ENCODE data around the gene NSD1.

Gene NSD1, protein sequence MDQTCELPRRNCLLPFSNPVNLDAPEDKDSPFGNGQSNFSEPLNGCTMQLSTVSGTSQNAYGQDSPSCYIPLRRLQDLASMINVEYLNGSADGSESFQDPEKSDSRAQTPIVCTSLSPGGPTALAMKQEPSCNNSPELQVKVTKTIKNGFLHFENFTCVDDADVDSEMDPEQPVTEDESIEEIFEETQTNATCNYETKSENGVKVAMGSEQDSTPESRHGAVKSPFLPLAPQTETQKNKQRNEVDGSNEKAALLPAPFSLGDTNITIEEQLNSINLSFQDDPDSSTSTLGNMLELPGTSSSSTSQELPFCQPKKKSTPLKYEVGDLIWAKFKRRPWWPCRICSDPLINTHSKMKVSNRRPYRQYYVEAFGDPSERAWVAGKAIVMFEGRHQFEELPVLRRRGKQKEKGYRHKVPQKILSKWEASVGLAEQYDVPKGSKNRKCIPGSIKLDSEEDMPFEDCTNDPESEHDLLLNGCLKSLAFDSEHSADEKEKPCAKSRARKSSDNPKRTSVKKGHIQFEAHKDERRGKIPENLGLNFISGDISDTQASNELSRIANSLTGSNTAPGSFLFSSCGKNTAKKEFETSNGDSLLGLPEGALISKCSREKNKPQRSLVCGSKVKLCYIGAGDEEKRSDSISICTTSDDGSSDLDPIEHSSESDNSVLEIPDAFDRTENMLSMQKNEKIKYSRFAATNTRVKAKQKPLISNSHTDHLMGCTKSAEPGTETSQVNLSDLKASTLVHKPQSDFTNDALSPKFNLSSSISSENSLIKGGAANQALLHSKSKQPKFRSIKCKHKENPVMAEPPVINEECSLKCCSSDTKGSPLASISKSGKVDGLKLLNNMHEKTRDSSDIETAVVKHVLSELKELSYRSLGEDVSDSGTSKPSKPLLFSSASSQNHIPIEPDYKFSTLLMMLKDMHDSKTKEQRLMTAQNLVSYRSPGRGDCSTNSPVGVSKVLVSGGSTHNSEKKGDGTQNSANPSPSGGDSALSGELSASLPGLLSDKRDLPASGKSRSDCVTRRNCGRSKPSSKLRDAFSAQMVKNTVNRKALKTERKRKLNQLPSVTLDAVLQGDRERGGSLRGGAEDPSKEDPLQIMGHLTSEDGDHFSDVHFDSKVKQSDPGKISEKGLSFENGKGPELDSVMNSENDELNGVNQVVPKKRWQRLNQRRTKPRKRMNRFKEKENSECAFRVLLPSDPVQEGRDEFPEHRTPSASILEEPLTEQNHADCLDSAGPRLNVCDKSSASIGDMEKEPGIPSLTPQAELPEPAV (N-terminal part only)

DNA sequence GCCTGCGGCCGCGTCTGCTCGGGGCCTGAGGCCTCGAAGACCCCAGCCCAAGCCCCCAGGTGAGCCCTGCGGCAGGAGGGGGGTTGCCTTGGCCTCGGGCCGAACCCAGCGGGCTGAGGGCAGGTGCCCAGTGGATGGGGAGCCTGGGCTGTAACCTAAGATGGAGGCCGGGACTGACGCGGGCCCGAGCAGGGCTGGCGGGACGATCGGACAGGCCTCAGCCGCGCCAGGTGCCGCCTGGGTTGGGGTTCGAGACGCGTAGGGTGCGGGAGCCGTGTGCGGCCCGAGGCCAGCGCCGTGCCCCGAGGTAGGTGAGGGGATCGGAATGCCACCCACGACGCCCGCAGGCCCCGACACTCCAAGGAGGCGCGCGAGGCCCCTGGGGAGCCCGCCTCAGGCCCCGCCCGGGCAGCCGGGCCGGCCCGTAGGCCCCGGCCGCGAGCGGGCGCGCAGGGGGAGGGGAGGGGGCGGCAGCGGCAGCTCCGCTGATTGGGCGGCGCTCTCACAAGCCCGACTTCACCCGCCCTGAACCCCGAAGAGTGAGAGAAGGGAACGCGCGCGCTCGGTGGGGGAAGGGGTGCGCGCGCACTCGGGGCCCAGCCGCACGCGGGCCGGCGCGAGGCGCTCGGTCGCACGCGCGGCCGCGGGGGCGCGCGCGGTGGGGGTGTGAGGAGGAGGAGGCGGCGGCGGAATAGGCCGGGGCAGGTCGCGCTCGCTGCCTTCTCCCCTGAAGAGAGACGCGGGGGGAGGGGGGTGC, at the start of gene NSD1:
NSD1 (plus strand) TSS at position 678 of the 757 bp plus-strand sequence. CDS start 1,331 bp downstream, outside the sequence.
- peak; percentile 65 for DNase-seq

DNA sequence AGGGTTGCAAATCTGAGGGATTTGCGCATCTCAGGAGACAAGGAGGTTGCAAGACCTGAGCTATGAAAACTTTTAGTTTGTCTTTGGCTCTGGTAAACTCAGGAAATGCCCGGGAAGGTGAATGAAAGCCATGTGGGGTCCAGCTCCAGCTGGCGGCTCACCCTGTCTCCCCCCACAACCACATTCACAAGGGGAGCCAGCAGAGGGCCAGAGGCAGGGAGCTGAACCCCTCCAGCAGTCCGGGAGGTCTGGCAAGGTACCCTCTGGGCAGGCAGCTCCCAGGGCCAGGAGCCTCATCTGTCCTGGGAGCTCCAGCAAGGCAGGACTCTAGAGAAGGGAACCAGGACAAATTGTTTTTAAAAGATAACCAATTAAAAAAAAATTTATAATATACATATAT, 49.4 kb upstream of the NSD1 start:
- DNase-seq: no peak

DNA sequence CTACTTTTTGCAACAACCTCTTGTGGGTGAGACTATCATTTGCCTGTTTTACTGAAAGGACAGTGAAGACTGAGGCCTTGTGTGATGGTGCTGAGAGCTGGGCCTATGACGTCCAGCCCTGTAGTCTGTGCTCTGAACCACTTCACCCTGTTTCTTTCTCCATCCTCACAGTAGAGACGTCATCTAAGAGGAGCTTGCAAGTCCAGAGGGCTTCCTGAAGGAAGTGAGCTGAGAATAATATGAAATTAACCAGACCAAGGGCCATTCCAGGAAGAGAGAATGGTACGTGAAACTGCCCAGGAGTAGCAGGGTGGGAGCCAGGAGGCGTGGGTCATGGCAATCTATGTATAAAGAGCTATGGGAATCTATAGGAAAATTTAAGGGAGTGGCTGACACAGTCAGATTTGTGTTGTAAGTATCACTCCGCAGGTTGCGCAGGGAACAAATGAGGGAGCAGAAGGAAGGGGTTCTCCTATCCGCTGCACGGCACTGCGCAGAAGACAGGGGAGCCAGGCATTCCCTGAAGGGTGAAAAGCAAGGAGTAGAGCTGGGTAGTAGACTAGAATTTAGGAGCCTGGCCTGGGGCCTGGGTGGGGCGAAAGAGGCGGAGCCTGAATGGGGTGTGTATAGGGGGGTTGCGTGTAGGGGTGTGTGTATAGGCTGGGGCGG, 47.5 kb upstream of the NSD1 start:
- no peak for DNase-seq

DNA sequence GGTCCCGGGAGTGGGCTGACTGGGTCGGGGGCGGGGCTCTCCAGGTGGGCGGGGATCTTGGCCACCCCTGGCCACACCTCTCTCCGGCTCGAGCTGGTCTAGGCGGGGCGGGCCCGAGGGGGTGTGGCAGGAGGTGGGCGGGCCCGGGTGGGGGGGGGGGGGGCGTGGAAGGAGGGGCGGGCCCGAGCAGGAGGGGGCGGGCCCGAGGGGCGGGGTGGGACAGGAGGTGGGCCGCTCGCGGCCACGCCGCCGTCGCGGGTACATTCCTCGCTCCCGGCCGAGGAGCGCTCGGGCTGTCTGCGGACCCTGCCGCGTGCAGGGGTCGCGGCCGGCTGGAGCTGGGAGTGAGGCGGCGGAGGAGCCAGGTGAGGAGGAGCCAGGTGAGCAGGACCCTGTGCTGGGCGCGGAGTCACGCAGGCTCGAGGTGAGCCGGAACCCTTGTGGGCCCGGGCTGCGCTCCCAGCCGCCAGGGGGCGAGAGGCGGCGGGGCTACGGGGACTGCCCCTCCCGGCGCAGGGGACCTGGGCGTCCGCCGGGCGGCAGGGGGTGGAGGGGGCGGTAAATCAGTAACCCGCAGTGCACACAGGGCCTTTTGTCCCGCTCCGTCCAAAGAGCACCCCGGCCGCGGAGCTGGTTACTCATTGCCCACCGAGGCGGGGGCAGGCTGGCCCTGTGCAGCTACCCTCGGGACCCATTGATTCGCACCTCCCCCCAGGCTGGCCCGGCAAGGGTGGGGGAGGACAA, 46.7 kb upstream of the NSD1 start, which contains the start of gene FGFR4:
FGFR4 (plus strand) TSS at position 262 of the 744 bp plus-strand sequence. CDS start 2,688 bp downstream, outside the sequence.
- peak; percentile 91 for DNase-seq

DNA sequence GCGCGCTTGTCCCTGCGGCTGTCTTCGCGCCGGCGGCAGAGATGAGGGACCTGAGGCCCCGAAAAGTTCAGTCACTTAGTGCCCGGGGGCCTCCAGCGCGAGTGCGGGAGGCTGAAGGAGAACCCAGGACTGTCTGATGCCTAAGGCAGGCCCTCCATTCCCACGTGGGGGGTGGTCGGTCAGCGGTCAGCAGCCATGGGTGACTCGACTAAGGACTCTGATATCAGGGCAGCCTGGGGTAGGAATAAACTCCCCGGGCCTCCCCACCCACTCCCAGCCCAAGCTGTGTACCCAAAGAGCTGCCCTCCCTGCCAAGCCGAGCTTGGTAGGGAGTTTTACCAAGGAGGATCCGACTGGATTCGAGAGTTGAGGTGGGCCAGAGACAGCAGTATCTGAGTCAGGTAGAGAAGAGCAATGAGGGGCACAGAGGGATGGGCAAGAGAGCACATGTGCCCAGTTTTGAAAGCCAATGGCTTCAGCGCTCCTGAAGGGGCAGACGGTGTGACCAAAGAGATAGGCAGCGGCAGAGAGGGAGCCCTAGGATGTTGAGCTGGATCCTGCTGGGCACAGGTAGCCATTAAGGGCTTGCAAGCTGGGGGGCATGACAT, 46.1 kb upstream of the NSD1 start:
- no peak for DNase-seq

DNA sequence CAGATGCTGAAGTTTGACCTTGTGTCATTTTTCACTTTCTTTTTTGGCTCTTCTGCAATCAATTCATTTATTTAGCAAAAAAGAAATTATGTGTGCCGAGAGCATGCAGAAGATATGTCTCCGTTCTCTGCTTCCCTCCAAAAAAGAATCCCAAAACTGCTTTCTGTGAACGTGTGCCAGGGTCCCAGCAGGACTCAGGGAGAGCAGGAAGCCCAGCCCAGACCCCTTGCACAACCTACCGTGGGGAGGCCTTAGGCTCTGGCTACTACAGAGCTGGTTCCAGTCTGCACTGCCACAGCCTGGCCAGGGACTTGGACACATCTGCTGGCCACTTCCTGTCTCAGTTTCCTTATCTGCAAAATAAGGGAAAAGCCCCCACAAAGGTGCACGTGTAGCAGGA, 44.4 kb upstream of the NSD1 start:
- no peak for DNase-seq

DNA sequence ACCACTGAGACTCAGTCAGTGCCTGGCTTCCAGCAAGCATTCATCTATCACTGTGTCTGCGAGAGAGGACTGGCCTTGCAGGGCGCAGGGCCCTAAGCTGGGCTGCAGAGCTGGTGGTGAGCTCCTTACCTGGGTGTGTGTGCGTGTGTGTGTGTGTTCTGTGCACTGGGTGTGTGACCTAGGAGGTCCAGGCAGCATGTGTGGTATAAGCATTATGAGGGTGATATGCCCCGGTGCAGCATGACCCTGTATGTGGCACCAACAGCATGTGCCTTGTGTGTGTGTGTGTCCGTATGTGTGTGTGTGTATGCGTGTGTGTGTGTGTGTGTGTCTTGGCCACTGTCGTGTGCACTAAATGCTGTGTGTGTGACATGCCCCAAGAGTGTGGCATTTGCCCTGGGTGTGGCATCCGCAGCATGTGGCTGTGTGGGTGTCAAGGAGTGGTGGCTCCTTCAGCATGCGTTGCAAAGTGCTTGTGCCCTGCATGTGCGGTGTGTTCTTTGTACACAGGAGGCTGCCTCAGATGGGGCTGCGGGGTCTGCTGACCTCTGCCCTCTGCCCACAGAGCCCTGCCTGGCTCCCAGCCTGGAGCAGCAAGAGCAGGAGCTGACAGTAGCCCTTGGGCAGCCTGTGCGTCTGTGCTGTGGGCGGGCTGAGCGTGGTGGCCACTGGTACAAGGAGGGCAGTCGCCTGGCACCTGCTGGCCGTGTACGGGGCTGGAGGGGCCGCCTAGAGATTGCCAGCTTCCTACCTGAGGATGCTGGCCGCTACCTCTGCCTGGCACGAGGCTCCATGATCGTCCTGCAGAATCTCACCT, 43.5 kb upstream of the NSD1 start:
- no peak for DNase-seq

DNA sequence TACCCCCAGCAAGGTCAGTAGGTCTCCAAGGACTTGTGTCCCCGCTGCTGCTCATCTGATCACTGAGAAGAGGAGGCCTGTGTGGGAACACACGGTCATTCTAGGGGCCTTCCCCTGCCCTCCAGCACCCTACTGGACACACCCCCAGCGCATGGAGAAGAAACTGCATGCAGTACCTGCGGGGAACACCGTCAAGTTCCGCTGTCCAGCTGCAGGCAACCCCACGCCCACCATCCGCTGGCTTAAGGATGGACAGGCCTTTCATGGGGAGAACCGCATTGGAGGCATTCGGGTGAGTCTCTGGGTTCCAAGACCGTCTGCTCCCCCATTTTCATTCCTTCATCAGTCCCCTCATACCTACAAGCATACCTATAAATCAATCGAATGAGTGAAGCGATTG, 42.8 kb upstream of the NSD1 start:
- DNase-seq: no peak

DNA sequence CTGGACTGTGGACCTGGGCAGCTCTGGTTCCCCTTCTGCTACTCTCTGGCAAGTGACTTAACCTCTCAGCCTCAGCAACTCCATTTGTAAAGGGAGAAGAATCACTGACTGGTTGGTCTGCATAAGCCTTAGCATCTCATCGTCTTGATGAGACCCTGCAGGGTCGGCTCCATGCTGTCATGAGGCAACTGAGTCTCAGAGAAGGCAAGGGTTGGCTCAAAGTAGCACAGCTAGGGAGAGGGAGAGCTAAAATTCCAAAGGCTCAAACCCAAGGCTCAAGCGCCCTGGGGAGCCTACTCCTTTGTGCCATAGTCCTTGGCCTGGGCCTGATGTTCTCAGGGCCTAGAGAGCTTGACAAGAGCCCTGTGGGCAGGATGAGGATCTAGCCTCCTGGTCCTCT, 42.3 kb upstream of the NSD1 start:
- no peak for DNase-seq

DNA sequence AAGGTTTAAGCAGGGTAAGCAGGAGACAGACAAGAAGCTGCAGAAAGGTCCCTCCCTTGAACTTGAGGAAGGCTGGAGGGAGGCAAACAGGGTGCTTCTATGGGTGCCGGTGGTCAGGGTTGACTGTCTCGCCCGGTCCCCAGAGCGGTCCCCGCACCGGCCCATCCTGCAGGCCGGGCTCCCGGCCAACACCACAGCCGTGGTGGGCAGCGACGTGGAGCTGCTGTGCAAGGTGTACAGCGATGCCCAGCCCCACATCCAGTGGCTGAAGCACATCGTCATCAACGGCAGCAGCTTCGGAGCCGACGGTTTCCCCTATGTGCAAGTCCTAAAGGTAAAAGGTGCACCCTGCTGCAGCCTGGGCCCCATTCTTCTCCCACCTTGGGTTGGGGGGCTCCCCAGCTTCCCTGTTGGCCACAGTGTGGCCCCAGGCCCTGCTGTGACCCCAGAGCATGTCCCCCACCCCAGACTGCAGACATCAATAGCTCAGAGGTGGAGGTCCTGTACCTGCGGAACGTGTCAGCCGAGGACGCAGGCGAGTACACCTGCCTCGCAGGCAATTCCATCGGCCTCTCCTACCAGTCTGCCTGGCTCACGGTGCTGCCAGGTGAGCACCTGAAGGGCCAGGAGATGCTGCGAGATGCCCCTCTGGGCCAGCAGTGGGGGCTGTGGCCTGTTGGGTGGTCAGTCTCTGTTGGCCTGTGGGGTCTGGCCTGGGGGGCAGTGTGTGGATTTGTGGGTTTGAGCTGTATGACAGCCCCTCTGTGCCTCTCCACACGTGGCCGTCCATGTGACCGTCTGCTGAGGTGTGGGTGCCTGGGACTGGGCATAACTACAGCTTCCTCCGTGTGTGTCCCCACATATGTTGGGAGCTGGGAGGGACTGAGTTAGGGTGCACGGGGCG, 41.1 kb upstream of the NSD1 start:
- DNase-seq: no peak

DNA sequence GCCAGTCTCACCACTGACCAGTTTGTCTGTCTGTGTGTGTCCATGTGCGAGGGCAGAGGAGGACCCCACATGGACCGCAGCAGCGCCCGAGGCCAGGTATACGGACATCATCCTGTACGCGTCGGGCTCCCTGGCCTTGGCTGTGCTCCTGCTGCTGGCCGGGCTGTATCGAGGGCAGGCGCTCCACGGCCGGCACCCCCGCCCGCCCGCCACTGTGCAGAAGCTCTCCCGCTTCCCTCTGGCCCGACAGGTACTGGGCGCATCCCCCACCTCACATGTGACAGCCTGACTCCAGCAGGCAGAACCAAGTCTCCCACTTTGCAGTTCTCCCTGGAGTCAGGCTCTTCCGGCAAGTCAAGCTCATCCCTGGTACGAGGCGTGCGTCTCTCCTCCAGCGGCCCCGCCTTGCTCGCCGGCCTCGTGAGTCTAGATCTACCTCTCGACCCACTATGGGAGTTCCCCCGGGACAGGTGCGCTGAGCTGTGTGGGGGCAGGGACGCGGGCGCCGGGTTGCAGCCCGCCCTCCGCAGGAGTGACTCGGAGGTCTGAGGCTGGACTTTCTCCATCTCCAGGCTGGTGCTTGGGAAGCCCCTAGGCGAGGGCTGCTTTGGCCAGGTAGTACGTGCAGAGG, 40.4 kb upstream of the NSD1 start:
- DNase-seq: no peak

DNA sequence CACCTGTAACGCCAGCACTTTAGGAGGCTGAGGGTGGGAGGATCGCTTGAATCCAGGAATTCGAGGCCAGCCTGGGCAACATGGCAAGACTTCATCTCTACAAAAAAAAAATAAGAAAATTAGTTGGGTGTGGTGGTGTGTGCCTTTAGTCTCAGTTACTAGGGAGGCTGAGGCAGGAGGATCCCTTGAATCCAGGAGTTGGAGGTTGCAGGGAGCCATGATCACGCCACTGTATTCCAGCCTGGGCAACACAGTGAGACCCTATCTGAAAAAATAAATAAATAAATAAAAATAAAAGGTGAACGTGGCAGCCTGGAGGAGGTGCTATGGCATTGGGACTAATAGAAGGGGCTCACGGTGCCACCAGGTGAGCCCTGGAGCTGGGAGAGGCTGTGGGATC, 39.8 kb upstream of the NSD1 start:
- DNase-seq: no peak

DNA sequence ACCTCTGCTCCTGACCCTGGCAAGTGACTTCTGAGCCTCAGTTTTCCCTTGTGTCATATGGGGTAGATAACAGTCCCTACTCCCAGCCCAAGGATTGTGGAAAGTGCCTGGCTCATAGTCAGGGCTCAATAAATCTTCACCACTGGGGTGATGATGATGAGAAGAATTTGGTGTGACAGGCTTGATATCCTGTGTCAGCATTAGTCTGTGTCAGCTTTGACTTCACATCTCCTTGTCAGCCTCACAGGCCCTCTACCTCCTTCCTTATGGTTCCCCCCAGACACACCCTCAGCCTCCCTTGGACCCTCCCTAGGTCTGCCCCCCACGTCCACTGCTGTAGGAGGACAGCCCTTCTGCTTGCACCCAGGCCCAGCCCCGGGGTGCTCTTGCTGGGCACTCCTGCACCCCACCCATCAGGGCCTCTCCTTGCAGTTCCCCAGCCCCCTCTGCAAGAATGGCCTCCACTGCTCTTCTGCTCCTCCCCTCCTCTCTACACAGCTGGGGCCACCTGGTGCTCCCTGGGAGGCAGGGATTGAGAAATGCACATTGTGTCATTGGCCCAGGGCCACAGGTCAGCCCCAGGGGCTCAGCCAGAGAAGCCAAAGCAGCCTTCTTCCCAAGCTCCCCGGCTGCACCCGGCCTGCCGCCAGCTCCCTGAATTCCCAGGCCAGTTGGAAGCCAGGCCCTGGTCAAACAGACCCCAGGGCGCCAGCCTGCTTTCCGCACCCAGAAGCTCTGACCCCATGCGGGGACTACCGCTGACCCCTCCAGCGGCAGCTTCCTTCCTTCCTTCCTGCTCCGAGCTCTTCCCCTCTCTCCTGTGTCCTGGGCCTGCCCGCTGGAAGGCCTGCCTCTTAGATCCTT, 39.1 kb upstream of the NSD1 start:
- no peak for DNase-seq

DNA sequence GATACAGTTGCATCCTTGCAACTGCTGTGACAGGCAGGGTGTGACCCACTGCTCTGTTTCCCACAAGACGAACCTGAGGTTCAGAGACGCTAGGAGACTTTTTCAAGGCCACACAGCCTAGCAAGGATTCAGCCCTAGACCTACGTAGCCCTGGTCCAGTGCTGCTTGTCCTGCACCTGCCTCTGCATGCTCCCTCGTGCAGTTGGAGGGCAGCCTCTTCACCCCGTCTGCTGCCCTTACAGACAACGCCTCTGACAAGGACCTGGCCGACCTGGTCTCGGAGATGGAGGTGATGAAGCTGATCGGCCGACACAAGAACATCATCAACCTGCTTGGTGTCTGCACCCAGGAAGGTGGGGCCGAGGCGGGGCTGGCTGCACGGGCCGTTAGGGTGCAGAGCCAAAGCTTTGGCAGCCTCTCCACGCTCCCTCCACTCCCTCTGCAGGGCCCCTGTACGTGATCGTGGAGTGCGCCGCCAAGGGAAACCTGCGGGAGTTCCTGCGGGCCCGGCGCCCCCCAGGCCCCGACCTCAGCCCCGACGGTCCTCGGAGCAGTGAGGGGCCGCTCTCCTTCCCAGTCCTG, 38.4 kb upstream of the NSD1 start:
- no peak for DNase-seq

DNA sequence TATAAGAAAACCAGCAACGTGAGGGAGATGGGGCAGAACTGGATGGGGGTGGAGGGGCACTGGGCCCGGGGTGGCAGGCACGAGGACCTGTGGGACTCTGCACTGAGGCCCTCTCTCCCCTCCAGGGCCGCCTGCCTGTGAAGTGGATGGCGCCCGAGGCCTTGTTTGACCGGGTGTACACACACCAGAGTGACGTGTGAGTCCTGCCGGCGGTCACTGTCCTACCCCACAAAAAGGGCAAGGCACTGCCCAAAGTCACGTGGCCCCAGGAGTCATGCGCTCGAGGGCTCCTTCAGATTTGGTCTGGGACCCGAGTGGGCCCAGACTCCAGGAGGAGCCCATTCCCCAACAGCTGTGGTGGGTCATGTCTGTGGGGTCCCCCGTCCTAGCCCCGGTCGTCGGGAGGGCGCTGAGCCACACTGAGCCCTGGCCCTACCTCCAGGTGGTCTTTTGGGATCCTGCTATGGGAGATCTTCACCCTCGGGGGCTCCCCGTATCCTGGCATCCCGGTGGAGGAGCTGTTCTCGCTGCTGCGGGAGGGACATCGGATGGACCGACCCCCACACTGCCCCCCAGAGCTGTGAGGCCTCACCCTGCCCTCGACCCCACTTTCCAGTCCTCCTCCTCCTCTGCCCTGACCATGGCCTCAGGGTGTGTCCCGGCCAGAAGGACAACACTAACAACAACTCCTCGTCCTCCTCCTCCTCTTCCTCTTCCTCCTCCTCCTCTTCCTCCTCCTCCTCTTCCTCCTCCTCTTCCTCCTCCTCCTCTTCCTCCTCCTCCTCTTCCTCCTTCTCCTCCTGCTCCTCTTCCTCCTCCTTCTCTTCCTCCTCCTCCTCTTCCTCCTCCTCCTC, 37.2 kb upstream of the NSD1 start:
- DNase-seq: no peak
